NK-92 (cell line): ENCODE measurements around the gene HSDL2.
"Not testable (repeated sequence)": the region's sequence is repeated elsewhere in the genome, so short reads cannot be mapped to it uniquely, and the experiment has no call there.

Experiments
- DNase-seq: peaks from one replicate; lab custom pipeline; 2025; ENCODE audit not compliant: unreplicated experiment; lab: John Stamatoyannopoulos, UW

The HSDL2 gene

GRCh38 chr9:112365257-112365656, 14.7 kb upstream of the HSDL2 start:
- not testable (repeated sequence) for DNase-seq

GRCh38 chr9:112366591-112366990, 13.3 kb upstream of the HSDL2 start:
- DNase-seq = no peak

- no peak for DNase-seq
Observed at GRCh38 chr9:112367465-112367864, 12.4 kb upstream of the HSDL2 start.

GRCh38 chr9:112369817-112370216, 10.1 kb upstream of the HSDL2 start:
- DNase-seq = no peak

- no peak for DNase-seq
Observed at GRCh38 chr9:112371060-112371459, 8.8 kb upstream of the HSDL2 start.

- not testable (repeated sequence) for DNase-seq
Observed at GRCh38 chr9:112373666-112374065, 6.2 kb upstream of the HSDL2 start.

- not testable (repeated sequence) for DNase-seq
Observed at GRCh38 chr9:112374232-112374631, 5.7 kb upstream of the HSDL2 start.

GRCh38 chr9:112375361-112375760, 4.5 kb upstream of the HSDL2 start:
- DNase-seq = no peak

- no peak for DNase-seq
Observed at GRCh38 chr9:112377087-112377486, 2.8 kb upstream of the HSDL2 start.

GRCh38 chr9:112377684-112378327, 2.1 kb upstream of the HSDL2 start:
- no peak for DNase-seq

- DNase-seq = no peak
Observed at GRCh38 chr9:112378328-112379176, 1.4 kb upstream of the HSDL2 start.

- peak; percentile 81 for DNase-seq
Observed at GRCh38 chr9:112379177-112380101, 469 bp upstream of the HSDL2 start.

GRCh38 chr9:112380825-112381221, 915 bp downstream of the HSDL2 start:
- DNase-seq = no peak

- DNase-seq = no peak
Observed at GRCh38 chr9:112382066-112382465, 2.2 kb downstream of the HSDL2 start.

- no peak for DNase-seq
Observed at GRCh38 chr9:112382501-112383364, 2.8 kb downstream of the HSDL2 start.

- no peak for DNase-seq
Observed at GRCh38 chr9:112384219-112384618, 4.3 kb downstream of the HSDL2 start.

GRCh38 chr9:112384690-112385089, 4.8 kb downstream of the HSDL2 start:
- no peak for DNase-seq

GRCh38 chr9:112387115-112387514, 7.2 kb downstream of the HSDL2 start:
- no peak for DNase-seq

- DNase-seq = not testable (repeated sequence)
Observed at GRCh38 chr9:112389897-112390296, 10.0 kb downstream of the HSDL2 start.

- DNase-seq = not testable (repeated sequence)
Observed at GRCh38 chr9:112391936-112392560, 12.1 kb downstream of the HSDL2 start.
